DOHH2 (cell line): ENCODE data around the gene YBEY.

Experiments
- CTCF ChIP-seq: fragments of 200-600 bp; sonication (generic); IDR thresholded peaks from one replicate; pipeline ENCODE4 v1.5.1; 2014; ENCODE audit warnings: antibody characterized with exemption, mild to moderate bottlenecking, low read depth, low read length; ENCODE audit not compliant: poor library complexity, severe bottlenecking
- EZH2phosphoT487 ChIP-seq: fragments of 200-600 bp; sonication (generic); IDR thresholded peaks from 2 replicates; pipeline ENCODE4 v1.6.1; 2017; ENCODE audit warnings: borderline replicate concordance, mild to moderate bottlenecking, antibody characterized with exemption, low read length, moderate library complexity, mixed read lengths

- TF ChIP-seq CTCF (no peak), EZH2phosphoT487 (no peak)
Measured at GRCh38 chr21:46245213-46245915, 40.8 kb upstream of the YBEY start.
